ENCODE data around the gene AQP1. TPM values are rescaled to one million over a fixed set of nuclear protein-coding genes. Genes with fewer than 3 reads are reported as not detected.

The AQP1 gene
- total and polyA plus RNA-seq, 2 of the 8 experiments (the other 6 are each of a cell fraction or from before 2014, with no cell fraction given): 0.18 to 0.19 TPM

GRCh38 chr7:30934225-30934624 is 22.6 kb downstream of the AQP1 start (continued):
- TF ChIP-seq KDM5A (IDR thresholded peaks at IDR 0.05; ENCODE audit: low read length) (no peak), EGR1 (IDR thresholded peaks at IDR 0.05; ENCODE audit: borderline replicate concordance, low read depth, low read length) (no peak), NRF1 (IDR thresholded peaks at IDR 0.05; ENCODE audit: low read depth, low read length) (no peak), RNF2 (IDR thresholded peaks at IDR 0.05; ENCODE audit: borderline replicate concordance, low read depth, low read length, missing control alignments, poor library complexity, severe bottlenecking) (no peak), HDAC6 (IDR thresholded peaks at IDR 0.05; ENCODE audit: low read depth, low read length) (no peak), TBP (IDR thresholded peaks at IDR 0.05; ENCODE audit: low read depth, low read length) (no peak), JUN (IDR thresholded peaks at IDR 0.05; ENCODE audit: low read depth, low read length) (no peak)
